Omental fat pad (tissue), 4 donors: Measurements from ENCODE around the gene GAB2. TPM values are rescaled to one million over a fixed set of nuclear protein-coding genes. Genes with fewer than 3 reads are reported as not detected.

Source experiments
- ATAC-seq: fragments of 150-250 bp; one replicate; pipeline ENCODE4 v1.9.1; 2016; ENCODE audit warnings: mild to moderate bottlenecking, moderate library complexity; ENCODE audit not compliant: low FRiP score
- DNase-seq: peaks from one replicate; pipeline ENCODE4 v3.0.0-alpha.2; 2019; ENCODE audit warnings: low spot score
- CTCF ChIP-seq, 3 donors: fragments of 450-650 bp; IDR thresholded peaks; one replicate each; pipeline ENCODE4 v1.5.1; 2016 to 2017; ENCODE audit warnings: antibody characterized with exemption in 3 of 3, mild to moderate bottlenecking in 3 of 3, moderate library complexity in 2 of 3
- total RNA-seq, 4 donors: library from RNA; depleted of rRNA; stranded (reverse); fragments of >200 nt; gene quantifications; one replicate each; pipeline ENCODE4 v1.1.0, GENCODE V29; 2016

GAB2 gene
- total RNA-seq, 4 donors from 2014 or later = 25.3 to 97.7 (median 36.1) TPM

DNA sequence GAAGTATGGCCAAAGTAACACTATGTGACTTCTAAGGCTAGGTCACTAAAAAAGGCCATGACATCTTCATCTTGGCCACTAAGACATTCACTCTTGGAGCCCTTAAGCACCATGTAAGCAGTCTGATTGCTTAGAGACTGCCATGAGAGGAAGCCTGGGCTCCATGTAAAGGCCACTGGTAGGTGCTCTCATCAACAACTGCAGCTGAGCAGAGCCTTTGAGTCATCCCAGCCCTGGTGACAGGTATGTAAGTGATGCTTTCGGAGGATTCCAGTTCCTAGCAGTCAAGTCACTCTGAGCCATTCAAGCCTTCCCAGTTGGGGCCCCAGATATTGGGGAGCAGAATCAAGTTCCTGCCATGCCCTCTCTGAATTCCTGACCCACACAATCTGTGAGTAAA lies 26.2 kb downstream of the GAB2 start:
- DNase-seq (no peak), ATAC-seq (no peak)

GRCh38 chr11:78390809-78391208 lies 26.8 kb downstream of the GAB2 start:
- TF ChIP-seq CTCF (IDR thresholded peaks at IDR 0.05) = no peak
- DNase-seq (no peak), ATAC-seq (no peak)

More for the DNA sequence above, 26.2 kb downstream of the GAB2 start:
- no peak for TF ChIP-seq CTCF (IDR thresholded peaks at IDR 0.05)

- ATAC-seq (no peak), DNase-seq (no peak)
- TF ChIP-seq CTCF (IDR thresholded peaks at IDR 0.05) = no peak
Measured at GRCh38 chr11:78386215-78386941, 31.2 kb downstream of the GAB2 start.

DNA sequence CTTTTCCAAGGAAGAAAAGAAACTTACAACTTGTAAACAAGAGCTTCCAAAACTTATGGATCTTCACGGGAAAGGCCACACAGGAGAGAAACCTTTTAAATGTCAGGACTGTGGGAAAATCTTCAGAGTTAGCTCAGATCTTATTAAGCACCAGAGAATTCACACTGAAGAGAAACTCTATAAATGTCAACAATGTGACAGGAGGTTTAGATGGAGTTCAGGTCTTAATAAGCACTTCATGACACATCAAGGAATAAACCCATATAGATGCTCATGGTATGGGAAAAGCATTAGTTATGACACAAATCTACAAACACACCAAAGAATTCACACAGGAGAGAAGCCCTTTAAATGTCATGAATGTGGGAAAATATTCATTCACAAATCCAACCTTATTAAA lies 32.4 kb downstream of the GAB2 start:
- ATAC-seq = no peak
- no peak for TF ChIP-seq CTCF (IDR thresholded peaks at IDR 0.05)
- no peak for DNase-seq

DNA sequence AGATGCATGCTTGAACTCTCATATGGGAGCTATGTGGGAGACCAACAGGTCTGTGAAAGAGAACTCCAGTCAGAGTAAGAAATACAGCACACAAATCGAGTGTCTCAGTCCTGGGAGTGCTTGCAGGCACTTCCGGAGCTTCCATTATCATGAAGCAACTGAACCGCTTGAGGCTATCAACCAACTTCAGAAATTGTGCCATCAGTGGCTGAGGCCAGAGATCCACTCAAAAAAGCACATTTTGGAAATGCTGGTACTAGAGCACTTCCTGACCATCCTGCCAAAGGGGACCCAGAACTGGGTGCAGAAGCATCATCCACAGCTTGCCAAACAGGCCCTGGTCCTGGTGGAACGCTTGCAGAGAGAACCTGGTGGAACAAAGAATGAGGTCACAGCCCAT lies 33.4 kb downstream of the GAB2 start:
- no peak for ATAC-seq
- no peak for TF ChIP-seq CTCF (IDR thresholded peaks at IDR 0.05)
- no peak for DNase-seq

GRCh38 chr11:78381865-78382264 lies 35.8 kb downstream of the GAB2 start:
- no peak for ATAC-seq
- TF ChIP-seq CTCF (IDR thresholded peaks at IDR 0.05) = no peak
- DNase-seq = no peak

- DNase-seq (no peak), ATAC-seq (no peak)
- no peak for TF ChIP-seq CTCF (IDR thresholded peaks at IDR 0.05)
Measured at GRCh38 chr11:78380615-78381051, 37.0 kb downstream of the GAB2 start.
